K562 (cell line): ENCODE data around the gene COX18.

Experiments used
- BCOR ChIP-seq: fragments of 450-650 bp; IDR thresholded peaks from 2 replicates; pipeline ENCODE4 v1.6.1; 2016
- CAMTA2 ChIP-seq: fragments of 250-450 bp; sonication (Bioruptor Pico); conservative IDR thresholded peaks from 2 replicates; pipeline ENCODE4 v1.5.1; 2022
- GTF2F1 ChIP-seq: IDR thresholded peaks from 2 replicates; pipeline ENCODE4 v1.6.1; 2011; ENCODE audit warnings: low read depth, low read length, improper control_type of control experiment
- JUND ChIP-seq, 2 experiments: IDR thresholded peaks; 2 replicates in 1 of 2; 3 replicates in 1 of 2; pipeline ENCODE4 v1.6.1; 2011; ENCODE audit warnings: borderline replicate concordance in 2 of 2, low read depth in 2 of 2, low read length in 2 of 2, improper control_type of control experiment in 1 of 2, missing biosample characterization in 1 of 2, missing genetic modification characterization in 1 of 2, missing genetic modification reagents in 1 of 2
- POLR2A ChIP-seq: fragments of 450-650 bp; conservative IDR thresholded peaks from 2 replicates; pipeline ENCODE4 v1.6.1; 2016
- POLR2AphosphoS5 ChIP-seq: IDR thresholded peaks from 2 replicates; pipeline ENCODE4 v1.6.1; 2011; ENCODE audit warnings: mild to moderate bottlenecking, low read depth, low read length, moderate library complexity; ENCODE audit not compliant: control insufficient read depth, insufficient read depth
- PRDM10 ChIP-seq: fragments of 450-650 bp; IDR thresholded peaks from 2 replicates; pipeline ENCODE4 v1.6.1; 2018; ENCODE audit not compliant: partially characterized antibody
- RBM14 ChIP-seq: fragments of 200-400 bp; formaldehyde crosslinking; IDR thresholded peaks from 2 replicates; pipeline ENCODE4 v1.6.1; 2018; ENCODE audit warnings: low read depth, mild to moderate bottlenecking, low read length, moderate library complexity, borderline replicate concordance; ENCODE audit not compliant: insufficient read depth
- SMARCC2 ChIP-seq: fragments of 450-650 bp; IDR thresholded peaks from 2 replicates; pipeline ENCODE4 v1.6.1; 2017; ENCODE audit warnings: antibody characterized with exemption, moderate library complexity, mild to moderate bottlenecking, low read depth
- ZNF785 ChIP-seq: fragments of 250-450 bp; sonication (Bioruptor Pico); IDR thresholded peaks from 2 replicates; pipeline ENCODE4 v1.4.0; 2020; ENCODE audit warnings: mild to moderate bottlenecking

DNA sequence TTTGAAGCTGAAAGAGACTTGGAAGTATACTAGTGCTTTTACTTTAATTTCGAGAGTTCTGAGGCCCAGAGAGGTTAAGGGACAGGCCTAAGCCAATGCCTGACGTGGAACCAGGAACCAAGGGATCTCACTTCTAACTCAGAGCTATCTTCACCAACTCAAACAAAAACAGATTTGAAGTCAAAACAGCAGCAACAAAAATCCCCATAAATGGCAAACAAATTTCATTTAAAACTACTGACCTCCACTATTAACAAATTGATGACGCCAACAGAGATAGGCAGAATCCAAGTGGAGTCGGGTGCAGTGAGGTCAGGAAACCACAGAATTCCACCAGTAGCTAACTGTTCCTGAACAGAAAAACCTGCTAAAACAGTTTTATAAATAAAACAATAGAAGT lies 5.0 kb downstream of the COX18 start:
- TF ChIP-seq CAMTA2 (CRISPR knock-in tag) (no peak), SMARCC2 (no peak), ZNF785 (CRISPR knock-in tag) (no peak), RBM14 (no peak), PRDM10 (no peak), GTF2F1 (no peak), POLR2AphosphoS5 (no peak), JUND (IDR thresholded peaks at IDR 0.05; ENCODE audit: borderline replicate concordance, low read depth, low read length) (no peak), JUND (tag; IDR thresholded peaks at IDR 0.05; ENCODE audit: borderline replicate concordance, low read depth, low read length) (no peak), POLR2A (no peak), BCOR (no peak)
